Liver (tissue), 3 donors: ENCODE results near the gene MUCL3.

Experiments
- TAF1 ChIP-seq: conservative IDR thresholded peaks from 2 replicates; pipeline ENCODE4 v1.6.1; 2016; ENCODE audit warnings: antibody characterized with exemption, mild to moderate bottlenecking
- TF ChIP-seq, protein P1 (sequence below): IDR thresholded peaks from 2 replicates; pipeline ENCODE4 v1.6.1; 2016; ENCODE audit warnings: antibody characterized with exemption, mild to moderate bottlenecking
- TF ChIP-seq, protein P2 (sequence below): fragments of 150-350 bp; IDR thresholded peaks from 2 replicates; pipeline ENCODE4 v1.5.1; 2017; ENCODE audit warnings: improper control_type of control experiment, low read depth, low read length; ENCODE audit not compliant: missing input control
- donor health status: healthy.
- donor health status: healthy.

DNA sequence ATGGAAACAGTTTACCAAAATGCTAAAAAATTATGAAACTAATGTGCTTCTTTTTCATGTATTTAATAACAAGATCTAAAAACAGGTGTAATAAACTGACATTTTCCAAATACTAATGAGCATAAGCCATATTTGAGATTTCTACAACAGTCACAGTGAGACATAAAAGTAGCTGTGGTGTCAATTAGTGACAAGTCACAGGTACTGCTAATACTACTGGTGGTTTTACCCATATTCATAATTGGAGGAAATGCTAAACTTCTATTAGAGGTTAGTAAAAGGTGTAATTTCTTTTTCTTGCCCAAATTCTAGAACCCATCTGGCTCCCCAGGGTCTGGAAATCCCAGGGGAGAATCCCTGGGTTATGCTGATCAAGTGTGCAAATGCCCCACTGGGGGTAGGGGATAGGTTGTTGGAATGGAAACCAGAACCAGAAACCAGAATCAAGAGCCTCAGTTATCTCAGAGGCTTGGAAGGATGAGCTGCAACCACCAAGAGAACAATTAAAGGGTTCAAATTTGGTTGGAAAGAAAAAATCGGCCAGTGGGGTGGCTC is 39.8 kb upstream of the MUCL3 start:
- TF ChIP-seq, protein P1, sequence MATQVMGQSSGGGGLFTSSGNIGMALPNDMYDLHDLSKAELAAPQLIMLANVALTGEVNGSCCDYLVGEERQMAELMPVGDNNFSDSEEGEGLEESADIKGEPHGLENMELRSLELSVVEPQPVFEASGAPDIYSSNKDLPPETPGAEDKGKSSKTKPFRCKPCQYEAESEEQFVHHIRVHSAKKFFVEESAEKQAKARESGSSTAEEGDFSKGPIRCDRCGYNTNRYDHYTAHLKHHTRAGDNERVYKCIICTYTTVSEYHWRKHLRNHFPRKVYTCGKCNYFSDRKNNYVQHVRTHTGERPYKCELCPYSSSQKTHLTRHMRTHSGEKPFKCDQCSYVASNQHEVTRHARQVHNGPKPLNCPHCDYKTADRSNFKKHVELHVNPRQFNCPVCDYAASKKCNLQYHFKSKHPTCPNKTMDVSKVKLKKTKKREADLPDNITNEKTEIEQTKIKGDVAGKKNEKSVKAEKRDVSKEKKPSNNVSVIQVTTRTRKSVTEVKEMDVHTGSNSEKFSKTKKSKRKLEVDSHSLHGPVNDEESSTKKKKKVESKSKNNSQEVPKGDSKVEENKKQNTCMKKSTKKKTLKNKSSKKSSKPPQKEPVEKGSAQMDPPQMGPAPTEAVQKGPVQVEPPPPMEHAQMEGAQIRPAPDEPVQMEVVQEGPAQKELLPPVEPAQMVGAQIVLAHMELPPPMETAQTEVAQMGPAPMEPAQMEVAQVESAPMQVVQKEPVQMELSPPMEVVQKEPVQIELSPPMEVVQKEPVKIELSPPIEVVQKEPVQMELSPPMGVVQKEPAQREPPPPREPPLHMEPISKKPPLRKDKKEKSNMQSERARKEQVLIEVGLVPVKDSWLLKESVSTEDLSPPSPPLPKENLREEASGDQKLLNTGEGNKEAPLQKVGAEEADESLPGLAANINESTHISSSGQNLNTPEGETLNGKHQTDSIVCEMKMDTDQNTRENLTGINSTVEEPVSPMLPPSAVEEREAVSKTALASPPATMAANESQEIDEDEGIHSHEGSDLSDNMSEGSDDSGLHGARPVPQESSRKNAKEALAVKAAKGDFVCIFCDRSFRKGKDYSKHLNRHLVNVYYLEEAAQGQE, result no peak
- no peak for TF ChIP-seq TAF1
- TF ChIP-seq, protein P2, sequence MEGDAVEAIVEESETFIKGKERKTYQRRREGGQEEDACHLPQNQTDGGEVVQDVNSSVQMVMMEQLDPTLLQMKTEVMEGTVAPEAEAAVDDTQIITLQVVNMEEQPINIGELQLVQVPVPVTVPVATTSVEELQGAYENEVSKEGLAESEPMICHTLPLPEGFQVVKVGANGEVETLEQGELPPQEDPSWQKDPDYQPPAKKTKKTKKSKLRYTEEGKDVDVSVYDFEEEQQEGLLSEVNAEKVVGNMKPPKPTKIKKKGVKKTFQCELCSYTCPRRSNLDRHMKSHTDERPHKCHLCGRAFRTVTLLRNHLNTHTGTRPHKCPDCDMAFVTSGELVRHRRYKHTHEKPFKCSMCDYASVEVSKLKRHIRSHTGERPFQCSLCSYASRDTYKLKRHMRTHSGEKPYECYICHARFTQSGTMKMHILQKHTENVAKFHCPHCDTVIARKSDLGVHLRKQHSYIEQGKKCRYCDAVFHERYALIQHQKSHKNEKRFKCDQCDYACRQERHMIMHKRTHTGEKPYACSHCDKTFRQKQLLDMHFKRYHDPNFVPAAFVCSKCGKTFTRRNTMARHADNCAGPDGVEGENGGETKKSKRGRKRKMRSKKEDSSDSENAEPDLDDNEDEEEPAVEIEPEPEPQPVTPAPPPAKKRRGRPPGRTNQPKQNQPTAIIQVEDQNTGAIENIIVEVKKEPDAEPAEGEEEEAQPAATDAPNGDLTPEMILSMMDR, result no peak
